ENCODE measurements around the gene N4BP2. TPM values are rescaled to one million over a fixed set of nuclear protein-coding genes. Genes with fewer than 3 reads are reported as not detected.

Gene N4BP2
- total RNA-seq (2014; rRNA removed; shearing (Covaris generic)): 9.4 and 11.3 TPM in 2 replicates

DNA sequence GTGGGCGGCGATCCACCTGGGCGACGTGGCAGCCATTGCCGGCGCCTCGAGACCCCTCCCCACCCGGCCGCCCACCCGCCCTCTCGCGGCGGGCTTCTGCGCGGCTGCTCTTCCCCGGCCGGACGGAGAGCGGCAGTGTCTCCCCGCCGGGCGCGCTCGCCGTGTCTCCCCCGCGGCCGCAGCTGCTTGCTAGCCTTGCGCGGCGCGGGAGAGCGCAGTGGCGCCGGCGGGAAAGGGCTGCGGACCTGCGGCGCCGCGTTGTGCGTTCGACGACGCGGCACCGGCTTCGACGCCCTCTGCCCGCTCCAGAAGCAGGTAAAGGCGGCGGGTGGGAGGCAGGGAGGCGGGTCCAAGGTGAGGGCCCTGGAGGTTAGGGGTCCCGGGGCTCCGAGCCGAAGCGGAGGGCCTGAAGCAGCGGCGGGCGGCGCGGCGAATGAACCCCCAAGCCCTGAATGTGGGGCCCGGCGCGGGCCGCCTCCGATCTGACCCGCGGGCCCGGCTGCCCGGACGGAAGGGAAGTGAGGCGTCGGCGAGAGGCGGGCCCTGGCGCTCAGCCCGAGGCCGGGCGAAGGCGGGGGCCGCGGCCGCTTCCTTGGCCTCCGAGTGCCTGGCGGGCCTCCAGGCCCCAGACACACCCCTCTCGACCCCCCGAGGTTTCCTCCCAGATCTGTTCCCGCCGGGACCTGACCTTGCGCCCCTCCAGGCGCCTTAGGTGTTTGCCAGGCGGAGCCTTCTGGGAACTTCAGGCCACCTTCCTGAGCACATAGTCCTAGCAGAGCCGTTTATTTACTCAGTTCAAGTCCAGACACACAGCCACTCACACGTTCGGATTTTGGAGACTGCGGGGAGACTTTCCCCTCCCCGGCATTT, at the start of gene N4BP2:
N4BP2 (plus strand) TSS at position 135 of the 870 bp plus-strand sequence. CDS start 40,491 bp downstream, outside the sequence.

DNA sequence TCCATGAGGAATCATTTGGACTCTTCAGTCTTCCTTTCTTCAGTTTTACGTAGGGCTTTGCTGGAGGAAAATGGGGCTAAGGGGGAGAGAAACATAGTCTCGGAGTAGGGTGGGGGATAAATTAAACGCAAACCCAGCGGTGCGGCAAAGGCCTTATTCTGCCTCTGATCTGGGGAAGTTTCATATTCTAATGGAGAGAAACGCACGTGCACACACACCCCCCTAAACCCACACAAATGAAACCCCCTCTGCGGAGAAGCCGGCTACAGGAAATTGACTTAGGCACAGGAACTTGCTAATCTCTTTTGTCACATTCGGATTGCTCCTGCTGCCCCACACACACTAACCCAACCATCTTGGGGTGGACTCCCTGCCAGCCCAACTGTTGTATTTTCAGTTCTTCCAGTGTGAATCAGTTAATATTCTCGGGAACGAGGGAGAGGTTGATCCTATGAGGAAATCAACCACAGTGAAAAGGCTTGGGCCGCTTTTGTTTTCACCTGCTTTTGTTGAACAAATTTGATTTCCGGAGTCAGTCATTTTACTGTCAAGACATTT, 140.2 kb downstream of the N4BP2 start, which contains the start of gene RHOH:
RHOH (plus strand) TSS at position 308 of the 558 bp plus-strand sequence. CDS start 46,356 bp downstream, outside the sequence.

Small RNAs within 50 kb of the gene (small RNA-seq; reads per million reads assigned to genes)
- gene AC095057.1 (not detected), gene RF00432 (not detected), gene RNU6-1112P (not detected)

Other genes with a start within 250 kb of the N4BP2 start
- 45.1 and 49.5 TPM in 2 replicates for gene PDS5A, start 78.9 kb upstream of the N4BP2 start, total RNA-seq (2014; rRNA removed; shearing (Covaris generic))
- not detected in 2 replicates for gene RHOH, start 140.2 kb downstream of the N4BP2 start, total RNA-seq (2014; rRNA removed; shearing (Covaris generic))

Measured in A375 (cell line).